A549 (cell line): ENCODE data around the gene TMEM106C. TPM values are rescaled to one million over a fixed set of nuclear protein-coding genes. Genes with fewer than 3 reads are reported as not detected.
A peak's percentile ranks its signal among the peaks of the same experiment; 100 is the strongest.

Experiments used
- ATAC-seq, 2 experiments: fragments of 200-7000 bp in 1 of 2; fragments of >200 bp in 1 of 2; cut with Nextera tagmentation in 1 of 2; cut with Tn5 transposase in 1 of 2; 3 replicates each; pipeline versions ENCODE4 v1.8.0 to v1.9.1; 2018 to 2020; ENCODE audit warnings: mild to moderate bottlenecking in 1 of 2, moderate library complexity in 1 of 2
- CTCF ChIA-PET: fragments of 300-600 bp; sonication (Branson Sonifier 250); formaldehyde crosslinking; extraction: SDS; loops from one replicate; lab custom pipeline; 2021; ENCODE audit warnings: antibody characterized with exemption, inconsistent platforms; lab: Yijun Ruan, JAX
- POLR2A ChIA-PET: fragments of 350-600 bp; formaldehyde crosslinking; extraction: SDS; loops from one replicate; lab custom pipeline; 2021; ENCODE audit warnings: antibody characterized with exemption, inconsistent platforms; lab: Yijun Ruan, JAX
- DNase-seq, 2 experiments: peaks; one replicate each; pipeline versions ENCODE4 v3.0.0 to v3.0.0-alpha.2; 2011 to 2016; ENCODE audit warnings: low read depth in 1 of 2, low spot score in 1 of 2
- FAIRE-seq: peaks from 2 replicates; lab custom pipeline; 2011; peaks lifted over from hg19 to GRCh38; lab: Jason Lieb, UNC
- H3K27ac ChIP-seq, 2 experiments: fragments of >200 bp; sonication (Bioruptor Twin); formaldehyde crosslinking; 3 replicates each; pipeline ENCODE4 v1.5.1; 2016 to 2017
- H3K4me1 ChIP-seq: fragments of >200 bp; sonication (Bioruptor Twin); formaldehyde crosslinking; 3 replicates; pipeline ENCODE4 v1.6.1; 2016
- H3K4me2 ChIP-seq: fragments of >200 bp; sonication (Bioruptor Twin); formaldehyde crosslinking; 3 replicates; pipeline ENCODE4 v1.6.1; 2016
- H3K4me3 ChIP-seq: fragments of >200 bp; sonication (Bioruptor Twin); formaldehyde crosslinking; 3 replicates; pipeline ENCODE4 v1.5.1; 2016
- H3K9me3 ChIP-seq: fragments of >200 bp; sonication (Bioruptor Twin); formaldehyde crosslinking; 3 replicates; pipeline ENCODE4 v1.6.1; 2016
- BCL3 ChIP-seq: fragments of >200 bp; sonication (Bioruptor Twin); formaldehyde crosslinking; IDR thresholded peaks from 3 replicates; pipeline ENCODE4 v1.6.1; 2016
- CBX2 ChIP-seq: fragments of 200-600 bp; sonication (generic); IDR thresholded peaks from 2 replicates; pipeline ENCODE4 v1.6.1; 2016; ENCODE audit warnings: low read depth, mild to moderate bottlenecking, borderline replicate concordance
- CHD2 ChIP-seq: fragments of 150-350 bp; IDR thresholded peaks from 2 replicates; pipeline ENCODE4 v1.6.1; 2014; ENCODE audit warnings: low read length; ENCODE audit not compliant: partially characterized antibody
- CTCF ChIP-seq: fragments of >200 bp; sonication (Bioruptor Twin); formaldehyde crosslinking; IDR thresholded peaks from 3 replicates; pipeline ENCODE4 v1.5.1; 2016
- EHF ChIP-seq: fragments of 250-450 bp; sonication (Bioruptor Pico); IDR thresholded peaks from 2 replicates; pipeline ENCODE4 v1.5.0; 2020; ENCODE audit warnings: mild to moderate bottlenecking
- ESRRA ChIP-seq: fragments of 150-350 bp; IDR thresholded peaks from 2 replicates; pipeline ENCODE4 v1.6.1; 2014; ENCODE audit warnings: mild to moderate bottlenecking, low read length, borderline replicate concordance
- FOSL2 ChIP-seq, 2 experiments: fragments of 450-650 bp in 1 of 2; fragments of >200 bp in 1 of 2; sonication (Bioruptor Twin) in 1 of 2; formaldehyde crosslinking; IDR thresholded peaks; 2 replicates each; pipeline versions ENCODE4 v1.5.0 to v1.6.1; 2016 to 2020; ENCODE audit warnings: mild to moderate bottlenecking in 1 of 2, moderate library complexity in 1 of 2
- HOXB5 ChIP-seq: fragments of 250-450 bp; sonication (Bioruptor Pico); IDR thresholded peaks from 2 replicates; pipeline ENCODE4 v1.5.0; 2020; ENCODE audit warnings: mild to moderate bottlenecking, moderate library complexity
- NR3C1 ChIP-seq: fragments of >200 bp; sonication (Bioruptor Twin); formaldehyde crosslinking; IDR thresholded peaks from 3 replicates; pipeline ENCODE4 v1.6.1; 2017
- PBX3 ChIP-seq: IDR thresholded peaks from 2 replicates; pipeline ENCODE4 v1.6.1; 2012
- PHF8 ChIP-seq: fragments of 200-600 bp; sonication (generic); IDR thresholded peaks from 2 replicates; pipeline ENCODE4 v1.6.1; 2016; ENCODE audit warnings: low read depth, mild to moderate bottlenecking, antibody characterized with exemption, moderate library complexity, borderline replicate concordance
- POLR2A ChIP-seq: IDR thresholded peaks from 2 replicates; pipeline ENCODE4 v1.6.1; 2012; ENCODE audit warnings: mild to moderate bottlenecking, low read length
- RAD21 ChIP-seq, 2 experiments: fragments of >200 bp in 1 of 2; sonication (Bioruptor Twin) in 1 of 2; formaldehyde crosslinking in 1 of 2; IDR thresholded peaks in 1 of 2; conservative IDR thresholded peaks in 1 of 2; 2 replicates in 1 of 2; 3 replicates in 1 of 2; pipeline ENCODE4 v1.6.1; 2012 to 2018; ENCODE audit warnings: inconsistent platforms in 1 of 2
- RFX5 ChIP-seq: fragments of 450-650 bp; IDR thresholded peaks from 2 replicates; pipeline ENCODE4 v1.7.1; 2014; ENCODE audit warnings: antibody characterized with exemption, mild to moderate bottlenecking, moderate library complexity
- SMC3 ChIP-seq: fragments of >200 bp; sonication (Bioruptor Twin); formaldehyde crosslinking; IDR thresholded peaks from 3 replicates; pipeline ENCODE4 v1.6.1; 2018; ENCODE audit warnings: inconsistent platforms
- SREBF2 ChIP-seq: fragments of 450-650 bp; IDR thresholded peaks from 2 replicates; pipeline ENCODE4 v1.6.1; 2014; ENCODE audit warnings: mild to moderate bottlenecking, moderate library complexity
- TFCP2L1 ChIP-seq: fragments of 250-450 bp; sonication (Bioruptor Pico); IDR thresholded peaks from 2 replicates; pipeline ENCODE4 v1.5.0; 2021; ENCODE audit warnings: mild to moderate bottlenecking
- ZC3H11A ChIP-seq: fragments of 450-650 bp; IDR thresholded peaks from 2 replicates; pipeline ENCODE4 v1.6.1; 2014; ENCODE audit warnings: antibody characterized with exemption, mild to moderate bottlenecking
- ZSCAN20 ChIP-seq: fragments of 250-450 bp; sonication (Bioruptor Pico); IDR thresholded peaks from 2 replicates; pipeline ENCODE4 v1.8.0; 2022; ENCODE audit warnings: mild to moderate bottlenecking, moderate library complexity
- WGBS: methylation state at CpG from one replicate; pipeline ENCODE4 v1.1.6; 2017; ENCODE audit errors: missing lambda C conversion rate; 5-methylcytosine and 5-hydroxymethylcytosine counted together
- polyA minus RNA-seq: library from RNA; depleted of rRNA, polyadenylated mRNA; stranded (reverse); fragments of >200 nt; gene quantifications from 2 replicates; pipeline ENCODE4 v1.2.3, GENCODE V29; 2011; rRNA and poly(A)+ RNA removed
- polyA plus RNA-seq, 4 experiments: library from polyadenylated mRNA; depleted of rRNA in 3 of 4; stranded (reverse); fragments of >200 nt; fragmentation: RNase III in 1 of 4; extraction: RNeasy Plus Mini Kit Qiagen cat#74134 plus additional on column Dnase treatment in 1 of 4; gene quantifications; 2 replicates in 3 of 4; 3 replicates in 1 of 4; pipeline ENCODE4 v1.2.3, GENCODE V29; 2011 to 2017
- TF ChIP-seq, protein P1 (sequence below): IDR thresholded peaks from 2 replicates; pipeline ENCODE4 v1.6.1; 2012; ENCODE audit warnings: low read depth, borderline replicate concordance
- TF ChIP-seq, protein P2 (sequence below): fragments of >200 bp; sonication (Bioruptor Twin); formaldehyde crosslinking; IDR thresholded peaks from 2 replicates; pipeline ENCODE4 v1.6.1; 2016
- TF ChIP-seq, protein P3 (sequence below): IDR thresholded peaks from 2 replicates; pipeline ENCODE4 v1.6.1; 2012

Gene TMEM106C
- 236 and 331 TPM in 2 replicates for polyA plus RNA-seq (2011; rRNA removed)
- polyA plus RNA-seq (2012; cell fraction: cytosol; rRNA removed), result 197 and 216 TPM in 2 replicates
- polyA plus RNA-seq (2012; cell fraction: nucleus; rRNA removed), result 94.1 and 96.0 TPM in 2 replicates
- 166 to 178 TPM (median 178 TPM) in 3 replicates for polyA plus RNA-seq (2017; fragmentation: RNase III; extraction: RNeasy Plus Mini Kit Qiagen cat#74134 plus additional on column Dnase treatment)
- 197 and 260 TPM in 2 replicates for polyA minus RNA-seq

DNA sequence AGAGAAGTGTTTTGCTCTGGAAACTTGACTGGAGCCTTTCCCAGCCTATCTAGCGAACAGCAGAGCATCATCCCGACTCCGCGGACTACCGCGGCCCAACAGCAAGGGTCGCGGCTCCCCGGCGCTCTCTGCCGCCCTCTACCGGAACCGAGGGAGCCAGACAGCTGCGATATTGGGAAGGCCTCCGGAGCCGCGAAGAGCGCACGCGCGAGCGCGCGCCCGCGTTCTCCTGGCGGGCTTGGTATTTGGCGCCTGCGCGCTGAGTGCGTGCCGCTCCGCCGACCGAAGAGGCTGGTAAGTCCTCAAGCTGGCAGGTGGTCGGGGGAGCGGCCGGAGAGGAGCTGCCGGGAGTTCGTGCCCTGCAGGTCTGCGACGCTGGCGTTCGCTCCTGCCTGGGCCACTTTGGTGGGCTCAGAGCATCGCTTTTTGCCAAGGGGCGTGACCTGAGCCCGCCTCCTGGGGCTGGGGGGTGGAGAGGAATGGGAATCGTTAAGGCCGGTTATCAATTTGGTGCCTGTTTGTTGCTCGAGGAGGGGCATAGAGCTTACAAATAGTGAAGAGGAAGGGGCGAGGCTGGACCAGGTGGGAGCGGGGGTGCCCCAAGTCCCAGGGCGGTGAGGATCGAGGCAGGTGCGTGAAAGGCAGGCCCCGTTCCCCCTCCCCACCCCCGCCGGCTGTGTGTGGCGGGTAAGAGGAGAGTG lies at the start of gene TMEM106C:
Gene TMEM106C, plus strand, starts transcription at position 257 of the 701 bp plus-strand sequence. CDS start 641 bp downstream, outside the sequence.
- H3K4me1 ChIP-seq, result peaks cover 4% of the 10 kb centered on the region; the same call in 1 of the 3 replicates
- H3K27ac ChIP-seq, result peak within 1 kb of the TSS; percentile 85 to 91
- H3K4me3 ChIP-seq, result peak within 1 kb of the TSS; percentile 91
- H3K9me3 ChIP-seq, result peaks cover 10% of the 10 kb centered on the region; the same call in 2 of the 3 replicates
- peak; percentile 92 to 98 for ATAC-seq
- peak within 1 kb of the TSS; percentile 85 for H3K4me2 ChIP-seq
- TF ChIP-seq SMC3 (peak; percentile 69), HOXB5 (CRISPR knock-in tag) (no peak), EHF (no peak), CTCF (peak; percentile 92), PBX3 (no peak), RAD21 (conservative IDR thresholded peaks at IDR 0.05 in 1 of 2, IDR thresholded peaks at IDR 0.05 in 1 of 2) (peak; percentile 60 to 62; a peak in 4 of 5 replicates), BCL3 (peak; percentile 24; the same call in 1 of the 3 replicates), ZSCAN20 (CRISPR knock-in tag) (no peak), TFCP2L1 (CRISPR knock-in tag) (no peak), CBX2 (no peak), SREBF2 (no peak), PHF8 (peak; percentile 66), FOSL2 (IDR thresholded peaks at IDR 0.05) (no peak), FOSL2 (CRISPR knock-in tag; IDR thresholded peaks at IDR 0.05) (no peak), ZC3H11A (no peak), CHD2 (no peak), ESRRA (no peak), POLR2A (peak; percentile 60), NR3C1 (no peak), RFX5 (no peak)
- TF ChIP-seq, protein P1, sequence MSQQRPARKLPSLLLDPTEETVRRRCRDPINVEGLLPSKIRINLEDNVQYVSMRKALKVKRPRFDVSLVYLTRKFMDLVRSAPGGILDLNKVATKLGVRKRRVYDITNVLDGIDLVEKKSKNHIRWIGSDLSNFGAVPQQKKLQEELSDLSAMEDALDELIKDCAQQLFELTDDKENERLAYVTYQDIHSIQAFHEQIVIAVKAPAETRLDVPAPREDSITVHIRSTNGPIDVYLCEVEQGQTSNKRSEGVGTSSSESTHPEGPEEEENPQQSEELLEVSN, result peak; percentile 87
- TF ChIP-seq, protein P2, sequence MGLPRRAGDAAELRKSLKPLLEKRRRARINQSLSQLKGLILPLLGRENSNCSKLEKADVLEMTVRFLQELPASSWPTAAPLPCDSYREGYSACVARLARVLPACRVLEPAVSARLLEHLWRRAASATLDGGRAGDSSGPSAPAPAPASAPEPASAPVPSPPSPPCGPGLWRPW, result no peak
- TF ChIP-seq, protein P3, sequence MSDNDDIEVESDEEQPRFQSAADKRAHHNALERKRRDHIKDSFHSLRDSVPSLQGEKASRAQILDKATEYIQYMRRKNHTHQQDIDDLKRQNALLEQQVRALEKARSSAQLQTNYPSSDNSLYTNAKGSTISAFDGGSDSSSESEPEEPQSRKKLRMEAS, result peak; percentile 80
- DNase-seq, result peak; percentile 91 to 97
- 4% methylated on average over 36 of the region's 59 CpGs for WGBS
- POLR2A ChIA-PET, result interaction anchor here (0.8 to 1.0 kb wide), 2 partner anchors 59 to 235 kb away, joined by 3 read pairs; partner anchors contain the start of gene VDR
- CTCF ChIA-PET, result interaction anchor here (0.6 to 4.0 kb wide), 45 partner anchors 11 to 654 kb away, joined by 3 to 30 read pairs (median 4); partner anchors contain the start of gene VDR
- peak; percentile 80 for FAIRE-seq
